Neutrophil (primary cell): Measurements from ENCODE around the gene ZNF786.
A peak's percentile ranks its signal among the peaks of the same experiment; 100 is the strongest.

Source experiments
- H3K27ac ChIP-seq: fragments of 200-600 bp; sonication (generic); 2 replicates; pipeline ENCODE4 v1.5.1; 2016; ENCODE audit warnings: mild to moderate bottlenecking, moderate library complexity
- H3K27me3 ChIP-seq: fragments of 200-600 bp; sonication (generic); 2 replicates; pipeline ENCODE4 v1.6.0; 2016; ENCODE audit warnings: mild to moderate bottlenecking
- H3K36me3 ChIP-seq: fragments of 200-600 bp; sonication (generic); 2 replicates; pipeline ENCODE4 v1.5.1; 2017
- H3K4me1 ChIP-seq, 2 experiments: fragments of 200-600 bp in 1 of 2; sonication (generic) in 1 of 2; 1 replicate in 1 of 2; 2 replicates in 1 of 2; pipeline versions ENCODE4 v1.5.1 to v1.6.1; 2013 to 2016; ENCODE audit warnings: low read depth in 1 of 2, low read length in 1 of 2, mild to moderate bottlenecking in 1 of 2, moderate library complexity in 1 of 2; ENCODE audit not compliant: control insufficient read depth in 1 of 2, insufficient read depth in 1 of 2
- H3K4me3 ChIP-seq, 2 experiments: fragments of 200-600 bp in 1 of 2; sonication (generic) in 1 of 2; 1 replicate in 1 of 2; 2 replicates in 1 of 2; pipeline ENCODE4 v1.5.1; 2013 to 2016; ENCODE audit warnings: low read depth in 1 of 2, low read length in 1 of 2, mild to moderate bottlenecking in 1 of 2, moderate library complexity in 1 of 2
- H3K9me3 ChIP-seq: fragments of 200-600 bp; sonication (generic); 2 replicates; pipeline ENCODE4 v1.5.1; 2016
- TF ChIP-seq, protein P1 (sequence below): fragments of 200-600 bp; sonication (generic); IDR thresholded peaks from 2 replicates; pipeline ENCODE4 v1.5.1; 2016; ENCODE audit warnings: antibody characterized with exemption

Gene ZNF786

GRCh38 chr7:149090397-149091195 lies at the start of gene ZNF786:
TSS of gene ZNF786 (minus strand) at chr7:149090718. CDS start at chr7:149090640, 78 bp downstream.
- Histone ChIP-seq H3K4me1 (peaks cover 33 to 47% of the 10 kb centered on the region in 2 experiments), H3K36me3 (no peaks in the 10 kb centered on the region), H3K9me3 (no peaks in the 10 kb centered on the region), H3K27me3 (no peaks in the 10 kb centered on the region), H3K4me3 (peak within 1 kb of the TSS; percentile 87 to 99), H3K27ac (peak within 1 kb of the TSS; percentile 90)
- TF ChIP-seq, protein P1, sequence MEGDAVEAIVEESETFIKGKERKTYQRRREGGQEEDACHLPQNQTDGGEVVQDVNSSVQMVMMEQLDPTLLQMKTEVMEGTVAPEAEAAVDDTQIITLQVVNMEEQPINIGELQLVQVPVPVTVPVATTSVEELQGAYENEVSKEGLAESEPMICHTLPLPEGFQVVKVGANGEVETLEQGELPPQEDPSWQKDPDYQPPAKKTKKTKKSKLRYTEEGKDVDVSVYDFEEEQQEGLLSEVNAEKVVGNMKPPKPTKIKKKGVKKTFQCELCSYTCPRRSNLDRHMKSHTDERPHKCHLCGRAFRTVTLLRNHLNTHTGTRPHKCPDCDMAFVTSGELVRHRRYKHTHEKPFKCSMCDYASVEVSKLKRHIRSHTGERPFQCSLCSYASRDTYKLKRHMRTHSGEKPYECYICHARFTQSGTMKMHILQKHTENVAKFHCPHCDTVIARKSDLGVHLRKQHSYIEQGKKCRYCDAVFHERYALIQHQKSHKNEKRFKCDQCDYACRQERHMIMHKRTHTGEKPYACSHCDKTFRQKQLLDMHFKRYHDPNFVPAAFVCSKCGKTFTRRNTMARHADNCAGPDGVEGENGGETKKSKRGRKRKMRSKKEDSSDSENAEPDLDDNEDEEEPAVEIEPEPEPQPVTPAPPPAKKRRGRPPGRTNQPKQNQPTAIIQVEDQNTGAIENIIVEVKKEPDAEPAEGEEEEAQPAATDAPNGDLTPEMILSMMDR, result peak; percentile 94

DNA sequence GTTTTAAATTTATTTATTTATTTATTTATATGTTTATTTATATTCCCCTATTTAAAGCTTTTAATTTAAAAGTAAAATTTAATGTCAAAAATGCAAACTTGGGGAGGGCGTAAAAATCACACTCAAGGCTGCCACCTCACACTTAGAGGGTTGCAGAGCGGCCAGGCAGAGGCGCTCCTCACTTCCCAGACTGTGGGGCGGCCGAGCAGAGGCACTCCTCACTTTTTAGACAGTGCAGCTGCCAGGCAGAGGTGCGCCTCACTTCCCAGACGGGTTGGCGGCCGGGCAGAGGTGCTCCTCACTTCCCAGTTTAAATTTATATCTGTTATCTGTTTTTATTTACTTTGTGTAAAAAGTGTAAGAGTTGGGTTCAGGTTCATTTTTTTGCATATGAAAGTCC lies 45.6 kb upstream of the ZNF786 start:
- TF ChIP-seq, protein P1, result no peak
- H3K36me3 ChIP-seq, result no peaks in the 10 kb centered on the region
- H3K4me3 ChIP-seq, result no peak overlapping the region
- no peak overlapping the region for H3K27ac ChIP-seq
- H3K4me1 ChIP-seq, result peaks cover 0 to 5% of the 10 kb centered on the region in 2 experiments
- no peaks in the 10 kb centered on the region for H3K27me3 ChIP-seq
- H3K9me3 ChIP-seq, result no peaks in the 10 kb centered on the region

DNA sequence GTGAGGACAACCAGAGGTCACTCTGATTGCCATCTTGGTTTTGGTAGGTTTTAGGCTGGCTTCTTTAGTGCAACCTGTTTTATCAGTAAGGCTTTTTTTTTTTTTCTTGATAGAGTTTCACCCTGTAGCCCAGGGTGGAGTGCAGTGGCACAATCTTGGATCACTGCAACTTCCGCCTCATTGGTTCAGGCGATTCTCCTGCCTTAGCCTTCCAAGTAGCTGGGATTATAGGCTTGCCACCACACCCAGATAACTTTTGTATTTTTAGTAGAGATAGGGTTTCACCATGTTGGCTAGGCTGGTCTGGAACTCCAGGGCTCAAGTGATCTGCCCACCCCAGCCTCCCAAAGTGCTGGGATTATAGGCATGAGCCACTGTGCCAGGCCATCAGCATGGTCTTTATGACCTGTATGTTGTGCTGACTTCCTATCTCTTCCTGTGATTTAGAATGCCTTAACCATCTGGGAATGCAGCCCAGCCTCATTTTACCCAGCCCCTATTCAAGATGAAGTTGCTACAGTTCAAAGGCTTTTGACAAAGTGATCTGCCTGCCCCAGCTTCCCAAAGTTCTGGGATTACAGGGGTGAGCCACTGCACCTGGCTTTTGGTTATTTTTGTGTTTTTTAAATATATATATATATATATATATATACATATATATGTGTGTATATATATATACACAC lies 42.7 kb upstream of the ZNF786 start:
- Histone ChIP-seq H3K36me3 (peaks cover 4% of the 10 kb centered on the region), H3K27me3 (no peaks in the 10 kb centered on the region), H3K4me1 (no peaks in the 10 kb centered on the region), H3K9me3 (no peaks in the 10 kb centered on the region), H3K27ac (no peak overlapping the region), H3K4me3 (no peak overlapping the region)
- TF ChIP-seq, protein P1, result no peak

GRCh38 chr7:149130572-149131198 lies 40.2 kb upstream of the ZNF786 start:
- TF ChIP-seq, protein P1, result no peak
- H3K27ac ChIP-seq, result no peak overlapping the region
- H3K9me3 ChIP-seq, result no peaks in the 10 kb centered on the region

DNA sequence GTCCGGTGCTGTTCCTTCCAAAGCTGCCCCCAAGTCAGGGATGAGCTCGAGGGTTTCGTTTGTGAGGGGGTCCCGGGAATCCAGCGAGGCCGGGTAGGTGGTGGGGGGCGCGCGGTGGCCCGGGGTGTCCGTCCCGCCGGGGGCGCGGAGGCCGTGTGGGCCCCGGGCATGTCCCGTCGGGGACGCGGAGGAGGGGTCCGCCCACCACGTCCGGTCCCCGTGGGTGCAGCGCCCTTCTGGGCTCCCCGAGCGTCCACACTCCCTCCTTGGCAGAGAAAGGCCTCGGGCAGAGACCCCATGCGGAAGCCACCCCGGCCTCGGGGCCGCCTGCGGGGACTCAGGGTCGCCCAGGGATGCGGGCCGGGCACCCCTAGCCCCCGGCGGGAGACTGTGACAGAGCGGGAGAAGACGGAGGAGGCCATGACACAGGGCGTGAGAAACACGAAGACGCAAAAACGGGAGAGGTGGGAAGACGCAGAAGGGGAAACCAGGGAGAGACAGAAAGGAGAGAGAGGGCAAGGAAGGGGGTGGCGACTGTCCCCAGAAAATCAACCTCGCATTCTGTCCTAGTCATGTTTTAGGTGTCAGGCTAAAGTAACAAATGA lies 36.2 kb upstream of the ZNF786 start:
- TF ChIP-seq, protein P1, result no peak
- Histone ChIP-seq H3K4me3 (peak overlapping the region; percentile 92 to 99), H3K27me3 (no peaks in the 10 kb centered on the region), H3K4me1 (peaks cover 16 to 20% of the 10 kb centered on the region in 2 experiments), H3K9me3 (no peaks in the 10 kb centered on the region), H3K27ac (peak overlapping the region; percentile 94), H3K36me3 (peaks cover 4% of the 10 kb centered on the region)

More at GRCh38 chr7:149130572-149131198, 40.2 kb upstream of the ZNF786 start:
- H3K4me3 ChIP-seq, result no peak overlapping the region
- H3K36me3 ChIP-seq, result peaks cover 4% of the 10 kb centered on the region
- peaks cover 6 to 12% of the 10 kb centered on the region in 2 experiments for H3K4me1 ChIP-seq
- no peaks in the 10 kb centered on the region for H3K27me3 ChIP-seq
